ENCODE measurements around the gene GPR108.

- TF ChIP-seq POLR2A (IDR thresholded peaks at IDR 0.05) (no peak), CTCF (IDR thresholded peaks at IDR 0.05) (no peak)
These were observed 50.3 kb downstream of the GPR108 start for GRCh38 chr19:6687114-6687513.

All from adrenal gland (tissue), 5 donors.